ENCODE results near the gene ZNF287.

DNA sequence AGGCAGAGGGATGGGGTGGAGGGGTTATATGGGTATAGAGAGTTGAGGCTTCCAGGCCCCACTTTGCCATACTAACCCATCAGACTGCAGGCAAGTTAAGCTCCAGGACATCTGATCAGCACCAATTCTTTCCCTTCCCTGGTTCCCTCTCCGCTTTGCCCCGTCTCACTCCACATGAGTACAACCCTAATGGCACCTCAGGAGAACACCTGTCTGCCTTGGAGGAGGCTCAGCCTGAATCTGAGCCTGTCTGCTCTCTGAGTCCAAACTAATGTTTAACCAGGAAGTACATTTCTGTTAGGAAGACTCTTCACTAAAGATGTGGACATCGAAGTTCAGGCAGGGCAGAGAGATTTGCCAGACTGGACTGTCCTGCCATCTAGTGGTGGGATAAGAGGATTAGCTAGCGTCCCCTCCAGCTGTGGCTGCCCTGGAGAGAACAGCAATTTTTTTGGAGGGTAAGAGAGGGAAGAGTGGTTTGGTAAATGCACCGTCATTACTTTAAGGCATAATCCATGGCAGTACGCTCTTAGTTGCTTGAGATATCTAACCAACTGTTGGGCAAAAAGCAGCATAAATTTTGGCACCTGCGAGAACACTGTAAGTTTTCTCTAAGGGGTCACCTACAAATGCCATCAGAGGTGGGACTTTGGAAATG, 47.8 kb downstream of the ZNF287 start:
- TF ChIP-seq POLR2AphosphoS5 (IDR thresholded peaks at IDR 0.05; ENCODE audit: borderline replicate concordance, low read depth, low read length) (no peak), FOXP2 (optimal IDR thresholded peaks at IDR 0.05; ENCODE audit: control extremely low read depth, extremely low read length, insufficient read depth) (no peak), EZH2 (IDR thresholded peaks at IDR 0.05) (no peak)

Data from SK-N-MC (cell line).